Peyer's patch (tissue), 4 donors: ENCODE data around the gene NEK3. TPM values are rescaled to one million over a fixed set of nuclear protein-coding genes. Genes with fewer than 3 reads are reported as not detected.
"Not testable (repeated sequence)": the region's sequence is repeated elsewhere in the genome, so short reads cannot be mapped to it uniquely, and the experiment has no call there.

Source experiments
- DNase-seq, 3 donors: peaks; one replicate each; pipeline ENCODE4 v3.0.0-alpha.2; 2017 to 2019
- H3K27ac ChIP-seq, 4 donors: fragments of 200-600 bp; sonication (generic); one replicate each; pipeline ENCODE4 v1.5.1; 2016 to 2019
- H3K27me3 ChIP-seq, 2 donors: fragments of 200-600 bp; sonication (generic); one replicate each; pipeline ENCODE4 v1.5.1; 2019
- H3K36me3 ChIP-seq, 3 donors: fragments of 200-600 bp; sonication (generic); one replicate each; pipeline ENCODE4 v1.5.1; 2016 to 2019
- H3K4me1 ChIP-seq, 4 donors: fragments of 200-600 bp; sonication (generic); one replicate each; pipeline ENCODE4 v1.5.1; 2016 to 2019
- H3K4me3 ChIP-seq, 4 donors: fragments of 200-600 bp; sonication (generic); 1 replicate in 3 of 4; 2 replicates in 1 of 4; pipeline ENCODE4 v1.5.1; 2016 to 2019; ENCODE audit warnings: mild to moderate bottlenecking in 1 of 4
- H3K9me3 ChIP-seq, 4 donors: fragments of 200-600 bp; sonication (generic); one replicate each; pipeline ENCODE4 v1.5.1; 2016 to 2019; ENCODE audit warnings: mild to moderate bottlenecking in 1 of 4
- CTCF ChIP-seq, 6 experiments: fragments of 450-650 bp in 4 of 6; fragments of 200-600 bp in 2 of 6; sonication (generic) in 1 of 6; IDR thresholded peaks; one replicate each; pipeline ENCODE4 v1.5.1; 2017 to 2019; ENCODE audit warnings: antibody characterized with exemption in 6 of 6, mild to moderate bottlenecking in 3 of 6, moderate library complexity in 1 of 6
- POLR2A ChIP-seq, 2 donors: fragments of 450-650 bp; IDR thresholded peaks; one replicate each; pipeline ENCODE4 v1.5.1; 2017; ENCODE audit warnings: antibody characterized with exemption in 2 of 2, mild to moderate bottlenecking in 2 of 2, moderate library complexity in 2 of 2
- total RNA-seq, 4 donors: library from RNA; depleted of rRNA; stranded (reverse); fragments of >200 nt; gene quantifications; one replicate each; pipeline ENCODE4 v1.1.0, GENCODE V29; 2016

The NEK3 gene
- total RNA-seq, 4 donors from 2014 or later: 26.6 to 78.2 (median 36.2) TPM

- no peaks in the 10 kb centered on the region for H3K9me3 ChIP-seq
- DNase-seq: no peak
- H3K36me3 ChIP-seq: no peaks in the 10 kb centered on the region
- H3K4me3 ChIP-seq: no peak overlapping the region
- H3K4me1 ChIP-seq: no peaks in the 10 kb centered on the region
- TF ChIP-seq CTCF (IDR thresholded peaks at IDR 0.05) (no peak), POLR2A (IDR thresholded peaks at IDR 0.05) (no peak)
- H3K27me3 ChIP-seq: no peaks in the 10 kb centered on the region
- H3K27ac ChIP-seq: no peak overlapping the region
Measured at GRCh38 chr13:52112591-52112990, 46.8 kb downstream of the NEK3 start.

GRCh38 chr13:52109116-52109670 lies 50.2 kb downstream of the NEK3 start:
- H3K27ac ChIP-seq: no peak overlapping the region
- no peak for DNase-seq

GRCh38 chr13:52105841-52106240 lies 53.6 kb downstream of the NEK3 start:
- H3K27me3 ChIP-seq: no peaks in the 10 kb centered on the region
- H3K4me3 ChIP-seq: no peak overlapping the region
- DNase-seq: no peak
- H3K9me3 ChIP-seq: no peaks in the 10 kb centered on the region
- H3K36me3 ChIP-seq: no peaks in the 10 kb centered on the region
- TF ChIP-seq CTCF (IDR thresholded peaks at IDR 0.05): no peak
- TF ChIP-seq POLR2A (IDR thresholded peaks at IDR 0.05): no peak
- no peak overlapping the region for H3K27ac ChIP-seq
- H3K4me1 ChIP-seq: no peaks in the 10 kb centered on the region

More at GRCh38 chr13:52109116-52109670, 50.2 kb downstream of the NEK3 start:
- H3K36me3 ChIP-seq: no peaks in the 10 kb centered on the region
- H3K4me1 ChIP-seq: no peaks in the 10 kb centered on the region
- H3K9me3 ChIP-seq: no peaks in the 10 kb centered on the region
- no peaks in the 10 kb centered on the region for H3K27me3 ChIP-seq
- H3K4me3 ChIP-seq: no peak overlapping the region
- no peak for TF ChIP-seq CTCF (IDR thresholded peaks at IDR 0.05)
- TF ChIP-seq POLR2A (IDR thresholded peaks at IDR 0.05): no peak

GRCh38 chr13:52104624-52105023 lies 54.8 kb downstream of the NEK3 start:
- no peaks in the 10 kb centered on the region for H3K27me3 ChIP-seq
- no peak overlapping the region for H3K27ac ChIP-seq
- H3K4me1 ChIP-seq: no peaks in the 10 kb centered on the region
- H3K4me3 ChIP-seq: no peak overlapping the region
- H3K36me3 ChIP-seq: no peaks in the 10 kb centered on the region
- no peak for DNase-seq
- H3K9me3 ChIP-seq: no peaks in the 10 kb centered on the region
- TF ChIP-seq CTCF (IDR thresholded peaks at IDR 0.05) (no peak), POLR2A (IDR thresholded peaks at IDR 0.05) (no peak)

GRCh38 chr13:52103386-52103785 lies 56.0 kb downstream of the NEK3 start:
- no peaks in the 10 kb centered on the region for H3K27me3 ChIP-seq
- DNase-seq: no peak
- TF ChIP-seq CTCF (IDR thresholded peaks at IDR 0.05) (no peak), POLR2A (IDR thresholded peaks at IDR 0.05) (no peak)

GRCh38 chr13:52102423-52102822 lies 57.0 kb downstream of the NEK3 start:
- H3K4me3 ChIP-seq, H3K27me3 ChIP-seq, DNase-seq, H3K9me3 ChIP-seq, H3K36me3 ChIP-seq, H3K27ac ChIP-seq, H3K4me1 ChIP-seq: not testable (repeated sequence)

More at GRCh38 chr13:52103386-52103785, 56.0 kb downstream of the NEK3 start:
- Histone ChIP-seq H3K36me3 (no peaks in the 10 kb centered on the region), H3K4me1 (no peaks in the 10 kb centered on the region), H3K27ac (no peak overlapping the region), H3K4me3 (no peak overlapping the region), H3K9me3 (no peaks in the 10 kb centered on the region)
